Measurements from ENCODE around the gene EHD1. TPM values are rescaled to one million over a fixed set of nuclear protein-coding genes. Genes with fewer than 3 reads are reported as not detected.

The EHD1 gene
- total RNA-seq, 5 donors from 2014 or later (not counting 1 experiment from before 2014, with no cell fraction given) = 126 to 286 (median 269) TPM

DNA sequence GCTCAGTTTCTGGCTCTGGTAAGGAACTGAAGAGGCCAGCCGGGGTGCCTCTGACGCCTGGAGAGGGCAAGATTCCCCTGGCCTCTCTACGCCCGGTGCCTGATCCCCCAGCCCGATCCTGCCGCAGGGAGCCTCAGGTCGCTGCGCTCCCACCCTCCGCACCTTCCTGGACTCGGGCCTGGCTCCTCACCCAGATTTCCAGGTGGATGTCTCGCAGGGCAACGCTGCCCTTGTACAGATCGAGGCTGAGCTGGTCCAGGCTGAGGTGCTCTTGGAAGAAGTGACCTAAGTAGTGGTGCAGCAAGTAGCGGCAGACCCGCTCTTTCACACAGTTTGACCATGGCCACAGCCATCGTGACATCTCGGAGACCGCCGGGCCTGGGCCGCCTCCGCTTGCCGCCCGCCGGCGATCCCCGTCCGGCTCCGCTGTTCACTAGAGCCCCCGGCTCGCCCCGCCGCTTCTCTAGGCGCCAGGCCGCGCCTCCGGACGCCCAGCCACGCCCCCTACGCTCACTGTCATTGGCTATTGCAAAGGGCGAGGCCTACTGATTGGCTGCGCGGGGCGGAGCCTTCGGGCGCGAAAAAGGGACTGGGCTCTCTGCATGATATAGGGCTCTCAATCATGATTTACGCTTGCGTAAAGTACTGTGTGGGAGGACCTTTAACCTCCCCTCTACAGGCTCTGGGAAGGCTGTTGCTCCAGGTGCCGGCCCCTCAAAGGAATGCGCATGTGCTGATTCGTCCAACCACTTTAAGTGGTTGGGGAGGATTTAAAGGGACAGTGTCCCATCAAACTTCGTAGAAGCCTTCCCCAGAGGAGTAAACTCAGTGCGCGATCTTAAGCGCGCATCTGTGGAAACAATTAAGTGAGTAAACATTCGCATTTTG, 38.6 kb upstream of the EHD1 start, which contains the start of gene ATG2A:
ATG2A (minus strand) TSS at position 435 of the 888 bp plus-strand sequence; CDS start at position 361, 74 bp downstream.
- H3K36me3 ChIP-seq (ENCODE audit: control insufficient read depth in 2 of 2, extremely low read depth in 1 of 2, insufficient read depth in 1 of 2, low read length in 1 of 2) = peaks cover 12 to 22% of the 10 kb centered on the region in 2 donors
- H3K27ac ChIP-seq (ENCODE audit: low read length) = peak within 1 kb of the TSS; percentile 71
- Mint-ChIP-seq H3K27me3 (no peaks in the 10 kb centered on the region), H3K36me3 (peaks cover 5% of the 10 kb centered on the region), H3K4me3 (peak within 1 kb of the TSS; percentile 82 to 90 (median 84)), H3K9me3 (no peaks in the 10 kb centered on the region), H3K4me1 (peaks cover 24 to 33% (median 33%) of the 10 kb centered on the region in 3 donors), H3K27ac (peak within 1 kb of the TSS; percentile 95 to 97)
- DNase-seq = peak; percentile 96 to 99 (median 99)
- H3K27me3 ChIP-seq (replicated peaks in 1 of 2; ENCODE audit: control insufficient read depth in 2 of 2, extremely low read depth in 1 of 2, insufficient read depth in 2 of 2, low read length in 1 of 2) = no peaks in the 10 kb centered on the region
- ChIA-PET CTCF (no interaction called here), POLR2A (interaction anchor here in 1 of 2 donors (0.6 to 1.0 kb wide), 2 partner anchors 55 to 582 kb away, joined by 3 read pairs; partner anchors contain the start of gene MAJIN)
- no peaks in the 10 kb centered on the region for H3K9me3 ChIP-seq
- WGBS (ENCODE audit: insufficient coverage) = 0% methylated on average over 35 of the region's 57 CpGs
- peak; percentile 95 to 97 (median 96) for ATAC-seq (replicated peaks in 1 of 4)
- peaks cover 5 to 30% of the 10 kb centered on the region in 2 experiments for H3K4me1 ChIP-seq (ENCODE audit: control insufficient read depth in 1 of 2, extremely low read depth in 1 of 2, insufficient read depth in 2 of 2, low read length in 2 of 2)
- H3K4me3 ChIP-seq (ENCODE audit: control insufficient read depth in 1 of 2, extremely low read depth in 1 of 2, low read length in 1 of 2) = peak within 1 kb of the TSS; percentile 93 to 94

DNA sequence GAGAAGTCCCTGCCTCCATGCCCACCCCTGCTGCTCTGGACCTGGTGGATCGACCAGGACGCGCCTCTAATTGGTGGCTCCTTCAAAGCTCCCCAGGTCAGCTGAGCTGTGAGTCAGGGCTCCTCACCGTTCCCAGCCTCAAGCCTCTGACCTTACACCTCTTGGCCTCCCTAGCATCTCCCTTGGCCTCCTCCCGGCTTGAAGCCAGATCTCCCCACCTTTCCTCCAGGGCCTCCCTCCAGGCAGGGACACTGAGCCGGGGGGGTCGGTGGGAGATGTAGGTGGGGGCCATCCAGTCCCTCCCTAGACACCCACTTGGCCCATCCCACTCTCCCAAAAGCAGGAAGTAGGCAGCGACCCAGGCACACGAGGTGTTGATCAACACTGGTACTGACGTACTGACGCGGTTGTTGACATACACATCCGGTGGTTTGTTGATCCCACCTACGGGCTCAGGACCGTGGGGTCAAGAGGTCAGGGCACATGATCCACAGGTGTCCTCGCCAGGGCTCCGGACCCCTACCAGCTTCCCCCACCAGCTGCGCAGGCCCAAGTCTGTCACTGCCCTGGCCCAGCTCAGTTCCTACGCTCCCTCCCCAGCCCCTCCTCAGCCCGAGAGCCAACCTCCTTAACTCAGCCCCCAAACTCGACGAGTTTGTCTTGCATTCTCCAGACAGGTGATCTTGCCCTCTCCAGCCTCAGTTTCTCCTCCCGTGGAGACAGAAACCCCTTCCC, 37.8 kb upstream of the EHD1 start:
- Histone ChIP-seq H3K36me3 (ENCODE audit: control insufficient read depth in 2 of 2, extremely low read depth in 1 of 2, insufficient read depth in 1 of 2, low read length in 1 of 2) (peaks cover 14 to 31% of the 10 kb centered on the region in 2 donors), H3K4me3 (ENCODE audit: control insufficient read depth in 1 of 2, extremely low read depth in 1 of 2, low read length in 1 of 2) (peak overlapping the region; percentile 93 to 94), H3K4me1 (ENCODE audit: control insufficient read depth in 1 of 2, extremely low read depth in 1 of 2, insufficient read depth in 2 of 2, low read length in 2 of 2) (peaks cover 5 to 30% of the 10 kb centered on the region in 2 experiments), H3K9me3 (no peaks in the 10 kb centered on the region), H3K27ac (ENCODE audit: low read length) (peak overlapping the region; percentile 71), H3K27me3 (replicated peaks in 1 of 2; ENCODE audit: control insufficient read depth in 2 of 2, extremely low read depth in 1 of 2, insufficient read depth in 2 of 2, low read length in 1 of 2) (no peaks in the 10 kb centered on the region)
- ATAC-seq (replicated peaks in 1 of 4) = peak in 3 of 4 experiments; percentile 3 to 7 (median 5)
- Mint-ChIP-seq H3K27ac (peak overlapping the region; percentile 95 to 97), H3K27me3 (no peaks in the 10 kb centered on the region), H3K36me3 (peaks cover 11% of the 10 kb centered on the region), H3K9me3 (no peaks in the 10 kb centered on the region), H3K4me3 (peak overlapping the region; percentile 82 to 90 (median 84)), H3K4me1 (peaks cover 24 to 33% (median 33%) of the 10 kb centered on the region in 3 donors)
- DNase-seq = peak in 34 of 35 experiments; percentile 10 to 70 (median 42)
- ChIA-PET CTCF (no interaction called here), POLR2A (interaction anchor here (0.6 to 0.7 kb wide), 2 partner anchors 10 to 15 kb away, joined by 3 read pairs; no protein-coding TSS in a partner anchor)
- 17% methylated on average over 16 of the region's 23 CpGs for WGBS (ENCODE audit: insufficient coverage)

DNA sequence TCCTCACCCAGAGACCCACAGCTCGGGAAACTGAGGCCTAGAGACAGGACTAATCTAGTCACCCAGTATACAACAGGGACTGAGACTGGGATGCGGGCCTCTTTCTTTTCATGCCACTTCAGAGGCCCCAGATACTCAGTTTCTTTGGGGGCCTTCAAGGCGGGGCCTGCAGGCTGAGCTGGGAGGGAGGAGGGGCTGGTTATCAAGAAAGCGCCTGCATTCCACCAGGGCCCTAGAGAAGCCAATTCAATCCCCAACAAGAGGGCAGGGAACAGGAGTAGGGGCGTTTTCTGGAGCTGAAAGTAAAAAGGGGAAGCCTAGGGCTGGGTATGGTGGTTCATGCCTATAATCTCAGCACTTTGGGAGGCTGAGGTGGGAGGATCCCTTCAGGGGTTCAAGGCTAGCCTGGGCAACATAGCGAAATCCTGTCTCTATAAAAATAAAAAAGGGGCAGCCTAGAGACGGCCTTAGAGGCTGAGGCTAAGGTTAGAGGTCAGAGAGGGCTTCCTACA, 37.0 kb upstream of the EHD1 start:
- no peak for ATAC-seq (replicated peaks in 1 of 4)
- H3K4me3 ChIP-seq (ENCODE audit: control insufficient read depth in 1 of 2, extremely low read depth in 1 of 2, low read length in 1 of 2) = peak overlapping the region; percentile 93 to 94
- H3K27me3 ChIP-seq (replicated peaks in 1 of 2; ENCODE audit: control insufficient read depth in 2 of 2, extremely low read depth in 1 of 2, insufficient read depth in 2 of 2, low read length in 1 of 2) = no peaks in the 10 kb centered on the region
- Mint-ChIP-seq H3K4me3 (peak overlapping the region; percentile 82 to 90 (median 84)), H3K4me1 (peaks cover 24 to 33% (median 33%) of the 10 kb centered on the region in 3 donors), H3K27me3 (no peaks in the 10 kb centered on the region), H3K36me3 (peaks cover 16% of the 10 kb centered on the region), H3K9me3 (no peaks in the 10 kb centered on the region), H3K27ac (peak overlapping the region in 1 of 2 donors; percentile 95)
- H3K9me3 ChIP-seq = no peaks in the 10 kb centered on the region
- H3K27ac ChIP-seq (ENCODE audit: low read length) = peak overlapping the region; percentile 71
- peaks cover 5 to 30% of the 10 kb centered on the region in 2 experiments for H3K4me1 ChIP-seq (ENCODE audit: control insufficient read depth in 1 of 2, extremely low read depth in 1 of 2, insufficient read depth in 2 of 2, low read length in 2 of 2)
- no peak for DNase-seq
- POLR2A ChIA-PET = interaction anchor here (0.6 to 0.7 kb wide), 2 partner anchors 9 to 15 kb away, joined by 3 read pairs; no protein-coding TSS in a partner anchor
- H3K36me3 ChIP-seq (ENCODE audit: control insufficient read depth in 2 of 2, extremely low read depth in 1 of 2, insufficient read depth in 1 of 2, low read length in 1 of 2) = peaks cover 22 to 38% of the 10 kb centered on the region in 2 donors
- CTCF ChIA-PET = no interaction called here
- WGBS (ENCODE audit: insufficient coverage) = no CpG with 5 or more reads among the region's 7 CpGs

DNA sequence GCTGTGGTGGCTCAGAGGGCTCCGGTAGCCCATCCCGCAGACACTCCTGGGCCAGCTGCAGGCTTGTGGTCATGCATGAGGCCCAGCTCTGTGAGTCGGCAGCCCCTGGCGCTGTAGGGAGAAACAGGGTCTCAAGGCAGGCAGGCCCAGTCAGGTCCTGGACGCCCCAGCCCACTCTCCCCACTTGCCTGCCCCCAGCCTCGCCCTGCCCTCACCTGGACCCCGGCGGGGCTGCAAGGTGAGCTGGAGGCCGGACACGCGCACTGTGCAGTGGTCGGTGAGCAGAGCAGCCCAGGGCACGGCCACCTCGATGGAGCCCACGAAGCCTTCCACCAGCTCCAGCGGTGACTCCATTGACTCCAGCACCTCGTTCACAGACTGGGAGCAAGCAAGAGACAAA, 35.7 kb upstream of the EHD1 start:
- no peak for DNase-seq
- Mint-ChIP-seq H3K27ac (no peak overlapping the region), H3K36me3 (peaks cover 16% of the 10 kb centered on the region), H3K4me3 (peak overlapping the region in 2 of 3 donors; percentile 46 to 82), H3K4me1 (peaks cover 24 to 33% (median 33%) of the 10 kb centered on the region in 3 donors), H3K27me3 (no peaks in the 10 kb centered on the region), H3K9me3 (no peaks in the 10 kb centered on the region)
- peaks cover 35 to 47% of the 10 kb centered on the region in 2 donors for H3K36me3 ChIP-seq (ENCODE audit: control insufficient read depth in 2 of 2, extremely low read depth in 1 of 2, insufficient read depth in 1 of 2, low read length in 1 of 2)
- H3K27ac ChIP-seq (ENCODE audit: low read length) = no peak overlapping the region
- H3K27me3 ChIP-seq (replicated peaks in 1 of 2; ENCODE audit: control insufficient read depth in 2 of 2, extremely low read depth in 1 of 2, insufficient read depth in 2 of 2, low read length in 1 of 2) = no peaks in the 10 kb centered on the region
- CTCF ChIA-PET = no interaction called here
- no peaks in the 10 kb centered on the region for H3K9me3 ChIP-seq
- peaks cover 5 to 30% of the 10 kb centered on the region in 2 experiments for H3K4me1 ChIP-seq (ENCODE audit: control insufficient read depth in 1 of 2, extremely low read depth in 1 of 2, insufficient read depth in 2 of 2, low read length in 2 of 2)
- no peak for ATAC-seq (replicated peaks in 1 of 4)
- 97% methylated on average over 15 of the region's 17 CpGs for WGBS (ENCODE audit: insufficient coverage)
- POLR2A ChIA-PET = no interaction called here
- H3K4me3 ChIP-seq (ENCODE audit: control insufficient read depth in 1 of 2, extremely low read depth in 1 of 2, low read length in 1 of 2) = no peak overlapping the region

DNA sequence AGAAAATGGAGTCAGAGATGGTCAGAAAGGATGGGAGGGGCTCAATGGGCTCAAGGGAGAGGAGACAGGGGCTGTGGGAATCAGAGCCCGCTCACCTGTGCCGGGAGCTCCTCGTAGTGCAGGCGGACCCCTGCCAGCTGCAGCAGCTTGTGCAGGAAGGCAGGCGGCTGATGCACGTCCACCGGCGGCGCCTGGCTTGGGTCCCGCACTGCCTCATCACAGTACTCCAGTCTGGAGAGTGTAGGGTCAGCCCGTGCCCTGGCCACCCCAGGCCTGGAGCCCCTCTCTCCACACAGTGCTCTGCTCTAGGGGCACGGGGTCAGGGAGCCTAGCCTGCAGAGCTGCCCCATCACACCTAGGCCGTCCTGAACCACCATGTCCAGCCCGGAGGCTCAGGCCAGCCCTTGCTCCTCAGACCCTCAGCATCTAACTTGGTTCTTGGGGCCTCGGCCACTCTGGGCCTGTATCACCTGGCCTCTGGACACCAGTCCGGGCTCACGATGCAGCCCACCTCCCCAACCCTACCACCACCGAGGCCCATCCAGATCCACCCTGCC, 34.8 kb upstream of the EHD1 start:
- Mint-ChIP-seq H3K4me3 (no peak overlapping the region), H3K27ac (no peak overlapping the region), H3K4me1 (peaks cover 24 to 33% (median 32%) of the 10 kb centered on the region in 3 donors), H3K9me3 (no peaks in the 10 kb centered on the region), H3K36me3 (peaks cover 16% of the 10 kb centered on the region), H3K27me3 (no peaks in the 10 kb centered on the region)
- DNase-seq = no peak
- Histone ChIP-seq H3K27ac (ENCODE audit: low read length) (no peak overlapping the region), H3K9me3 (no peaks in the 10 kb centered on the region), H3K4me1 (ENCODE audit: control insufficient read depth in 1 of 2, extremely low read depth in 1 of 2, insufficient read depth in 2 of 2, low read length in 2 of 2) (peaks cover 5 to 30% of the 10 kb centered on the region in 2 experiments), H3K36me3 (ENCODE audit: control insufficient read depth in 2 of 2, extremely low read depth in 1 of 2, insufficient read depth in 1 of 2, low read length in 1 of 2) (peaks cover 35 to 54% of the 10 kb centered on the region in 2 donors), H3K27me3 (replicated peaks in 1 of 2; ENCODE audit: control insufficient read depth in 2 of 2, extremely low read depth in 1 of 2, insufficient read depth in 2 of 2, low read length in 1 of 2) (no peaks in the 10 kb centered on the region), H3K4me3 (ENCODE audit: control insufficient read depth in 1 of 2, extremely low read depth in 1 of 2, low read length in 1 of 2) (no peak overlapping the region)
- ATAC-seq (replicated peaks in 1 of 4) = no peak
- ChIA-PET POLR2A (interaction anchor here in 1 of 2 donors (0.7 kb wide), 1 partner anchor 571 kb away, joined by 3 read pairs; no protein-coding TSS in a partner anchor), CTCF (no interaction called here)
- 88% methylated on average over 11 of the region's 18 CpGs for WGBS (ENCODE audit: insufficient coverage)

Measured in T-cell (primary cell).